ENCODE measurements around the gene RANBP3.

RANBP3 gene

DNA sequence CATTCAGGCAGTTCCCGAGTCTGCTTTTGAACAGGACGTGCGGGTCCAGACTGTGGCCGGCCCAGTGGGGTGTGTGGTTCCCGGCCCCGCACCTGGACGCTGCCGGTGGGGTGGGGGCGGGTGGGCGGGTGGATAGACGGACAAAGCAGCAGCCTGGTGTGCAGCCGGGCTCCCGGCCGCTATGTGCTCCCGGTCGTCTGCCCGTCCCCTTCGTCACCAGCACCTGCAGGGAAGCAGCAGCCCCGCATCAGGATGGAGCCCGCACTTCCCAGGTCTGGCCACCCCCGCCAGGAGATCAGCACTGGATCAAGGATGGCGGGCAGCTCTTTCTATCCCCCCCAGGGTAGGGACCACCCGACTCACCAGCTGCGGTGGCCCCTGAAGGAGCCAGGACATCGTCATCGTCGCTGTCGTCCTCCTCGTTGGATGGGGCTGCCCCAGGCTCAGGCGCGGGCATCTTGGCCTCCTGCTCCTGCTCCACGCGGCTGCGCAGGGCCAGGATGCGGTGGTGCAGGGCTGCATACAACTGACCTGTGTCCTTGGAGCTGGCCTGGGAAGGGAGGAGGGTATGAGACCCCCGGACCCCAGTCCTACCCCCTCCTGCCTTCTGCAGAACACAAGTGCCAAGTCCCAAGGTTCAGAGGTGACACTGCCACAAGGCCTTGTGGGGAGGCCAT, 60.4 kb downstream of the RANBP3 start:
- Histone ChIP-seq H3K27me3 (ENCODE audit: low read depth, low read length) (no peaks in the 10 kb centered on the region), H3K27ac (ENCODE audit: low read length) (no peak overlapping the region), H3K4me3 (ENCODE audit: low read depth in 1 of 2, low read length in 2 of 2) (no peak overlapping the region), H3K36me3 (ENCODE audit: control insufficient read depth in 1 of 2, insufficient read depth in 2 of 2, low read length in 2 of 2) (peaks cover 21 to 65% of the 10 kb centered on the region in 2 donors), H3K9me3 (ENCODE audit: control insufficient read depth in 1 of 2, low read length in 2 of 2) (no peaks in the 10 kb centered on the region), H3K4me1 (ENCODE audit: control insufficient read depth in 1 of 2, insufficient read depth in 2 of 2, low read length in 2 of 2) (peaks cover 0 to 10% of the 10 kb centered on the region in 2 donors)

DNA sequence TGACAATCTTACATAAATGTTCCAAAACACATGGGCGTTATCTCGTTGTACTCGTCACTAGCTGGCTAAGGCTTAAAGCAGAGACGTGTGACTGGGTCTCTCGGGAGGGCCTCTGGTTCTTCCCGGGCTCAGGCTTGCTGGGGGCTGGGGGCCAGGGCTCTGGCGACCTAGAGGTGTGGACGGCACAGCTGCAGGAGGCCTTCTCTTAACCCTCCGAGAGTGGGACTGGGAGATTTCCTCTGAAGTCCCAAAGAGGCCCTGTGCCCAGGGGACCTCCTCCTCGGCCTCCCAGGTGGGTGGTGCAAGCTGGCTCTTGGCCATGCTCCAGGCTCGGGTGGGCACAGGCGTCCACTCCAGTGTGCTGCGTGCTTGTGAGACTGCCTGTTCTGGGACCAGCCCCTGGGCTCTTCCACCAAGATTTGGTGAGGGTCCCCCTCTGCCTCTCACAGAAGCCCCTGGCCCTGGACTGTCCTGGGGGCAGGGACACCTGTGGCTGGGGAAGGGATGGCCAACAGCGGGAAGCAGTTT, 61.7 kb downstream of the RANBP3 start:
- no peak overlapping the region for H3K4me3 ChIP-seq (ENCODE audit: low read depth in 1 of 2, low read length in 2 of 2)
- no peak overlapping the region for H3K27ac ChIP-seq (ENCODE audit: low read length)
- H3K9me3 ChIP-seq (ENCODE audit: control insufficient read depth in 1 of 2, low read length in 2 of 2), result no peaks in the 10 kb centered on the region
- H3K36me3 ChIP-seq (ENCODE audit: control insufficient read depth in 1 of 2, insufficient read depth in 2 of 2, low read length in 2 of 2), result peaks cover 12 to 53% of the 10 kb centered on the region in 2 donors
- peaks cover 0 to 10% of the 10 kb centered on the region in 2 donors for H3K4me1 ChIP-seq (ENCODE audit: control insufficient read depth in 1 of 2, insufficient read depth in 2 of 2, low read length in 2 of 2)
- no peaks in the 10 kb centered on the region for H3K27me3 ChIP-seq (ENCODE audit: low read depth, low read length)

- H3K27me3 ChIP-seq (ENCODE audit: low read depth, low read length), result no peaks in the 10 kb centered on the region
- H3K36me3 ChIP-seq (ENCODE audit: control insufficient read depth in 1 of 2, insufficient read depth in 2 of 2, low read length in 2 of 2), result peaks cover 12 to 48% of the 10 kb centered on the region in 2 donors
- no peak overlapping the region for H3K27ac ChIP-seq (ENCODE audit: low read length)
- no peak overlapping the region for H3K4me3 ChIP-seq (ENCODE audit: low read depth in 1 of 2, low read length in 2 of 2)
- no peaks in the 10 kb centered on the region for H3K9me3 ChIP-seq (ENCODE audit: control insufficient read depth in 1 of 2, low read length in 2 of 2)
- H3K4me1 ChIP-seq (ENCODE audit: control insufficient read depth in 1 of 2, insufficient read depth in 2 of 2, low read length in 2 of 2), result peaks cover 0 to 10% of the 10 kb centered on the region in 2 donors
These were observed 62.2 kb downstream of the RANBP3 start for GRCh38 chr19:5915782-5916165.

DNA sequence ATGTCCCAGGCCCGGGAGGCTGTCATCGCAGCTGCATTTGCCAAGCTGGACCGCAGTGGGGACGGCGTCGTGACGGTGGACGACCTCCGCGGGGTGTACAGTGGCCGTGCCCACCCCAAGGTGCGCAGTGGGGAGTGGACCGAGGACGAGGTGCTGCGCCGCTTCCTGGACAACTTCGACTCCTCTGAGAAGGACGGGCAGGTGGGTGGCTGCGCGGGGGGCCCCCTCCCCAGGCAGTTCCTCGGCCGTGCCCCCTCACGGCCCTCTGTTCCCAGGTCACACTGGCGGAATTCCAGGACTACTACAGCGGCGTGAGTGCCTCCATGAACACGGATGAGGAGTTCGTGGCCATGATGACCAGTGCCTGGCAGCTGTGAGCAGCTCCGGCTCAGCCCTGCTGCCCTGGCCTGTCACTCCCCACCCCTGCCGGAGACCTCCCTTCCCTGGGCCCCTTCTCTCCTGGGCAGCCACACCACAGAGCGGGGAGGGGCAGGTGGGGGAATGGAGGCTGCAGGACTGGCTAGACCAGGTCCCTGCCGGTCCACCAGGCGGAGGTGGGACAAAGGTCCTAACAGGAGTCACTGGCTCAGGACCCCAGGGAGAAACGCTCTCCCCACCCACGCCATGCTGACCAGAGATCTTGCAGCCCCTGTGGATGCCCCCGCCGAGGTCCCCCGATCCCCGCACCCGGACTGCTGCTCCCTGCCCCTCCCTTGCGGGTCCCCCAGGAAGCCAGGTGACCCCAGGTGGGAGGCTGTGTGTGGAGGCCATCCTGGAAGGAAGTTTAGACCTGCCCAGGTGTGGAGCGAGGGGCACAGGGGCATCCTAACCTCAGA, 62.8 kb downstream of the RANBP3 start:
- Histone ChIP-seq H3K4me1 (ENCODE audit: control insufficient read depth in 1 of 2, insufficient read depth in 2 of 2, low read length in 2 of 2) (peaks cover 0 to 10% of the 10 kb centered on the region in 2 donors), H3K27ac (ENCODE audit: low read length) (no peak overlapping the region), H3K9me3 (ENCODE audit: control insufficient read depth in 1 of 2, low read length in 2 of 2) (no peaks in the 10 kb centered on the region), H3K4me3 (ENCODE audit: low read depth in 1 of 2, low read length in 2 of 2) (no peak overlapping the region), H3K27me3 (ENCODE audit: low read depth, low read length) (no peaks in the 10 kb centered on the region), H3K36me3 (ENCODE audit: control insufficient read depth in 1 of 2, insufficient read depth in 2 of 2, low read length in 2 of 2) (peaks cover 12 to 43% of the 10 kb centered on the region in 2 donors)

GRCh38 chr19:5914358-5914774, 63.6 kb downstream of the RANBP3 start:
- Histone ChIP-seq H3K27me3 (ENCODE audit: low read depth, low read length) (no peaks in the 10 kb centered on the region), H3K27ac (ENCODE audit: low read length) (no peak overlapping the region), H3K4me3 (ENCODE audit: low read depth in 1 of 2, low read length in 2 of 2) (no peak overlapping the region), H3K9me3 (ENCODE audit: control insufficient read depth in 1 of 2, low read length in 2 of 2) (no peaks in the 10 kb centered on the region), H3K4me1 (ENCODE audit: control insufficient read depth in 1 of 2, insufficient read depth in 2 of 2, low read length in 2 of 2) (peaks cover 0 to 10% of the 10 kb centered on the region in 2 donors), H3K36me3 (ENCODE audit: control insufficient read depth in 1 of 2, insufficient read depth in 2 of 2, low read length in 2 of 2) (peaks cover 11 to 40% of the 10 kb centered on the region in 2 donors)

GRCh38 chr19:5913739-5914357, 64.1 kb downstream of the RANBP3 start, which contains the start of gene CAPS:
TSS of gene CAPS (plus strand) at chr19:5914254. CDS start at chr19:5914407, 153 bp downstream.
- Histone ChIP-seq H3K4me1 (ENCODE audit: control insufficient read depth in 1 of 2, insufficient read depth in 2 of 2, low read length in 2 of 2) (peaks cover 0 to 10% of the 10 kb centered on the region in 2 donors), H3K9me3 (ENCODE audit: control insufficient read depth in 1 of 2, low read length in 2 of 2) (no peaks in the 10 kb centered on the region), H3K27ac (ENCODE audit: low read length) (no peak within 1 kb of the TSS), H3K4me3 (ENCODE audit: low read depth in 1 of 2, low read length in 2 of 2) (no peak within 1 kb of the TSS), H3K27me3 (ENCODE audit: low read depth, low read length) (no peaks in the 10 kb centered on the region), H3K36me3 (ENCODE audit: control insufficient read depth in 1 of 2, insufficient read depth in 2 of 2, low read length in 2 of 2) (peaks cover 8 to 39% of the 10 kb centered on the region in 2 donors)

GRCh38 chr19:5911366-5911765, 66.6 kb downstream of the RANBP3 start:
- Histone ChIP-seq H3K9me3 (ENCODE audit: control insufficient read depth in 1 of 2, low read length in 2 of 2) (no peaks in the 10 kb centered on the region), H3K27ac (ENCODE audit: low read length) (no peak overlapping the region), H3K36me3 (ENCODE audit: control insufficient read depth in 1 of 2, insufficient read depth in 2 of 2, low read length in 2 of 2) (peaks cover 0 to 17% of the 10 kb centered on the region in 2 donors), H3K4me1 (ENCODE audit: control insufficient read depth in 1 of 2, insufficient read depth in 2 of 2, low read length in 2 of 2) (peaks cover 0 to 14% of the 10 kb centered on the region in 2 donors), H3K27me3 (ENCODE audit: low read depth, low read length) (no peaks in the 10 kb centered on the region), H3K4me3 (ENCODE audit: low read depth in 1 of 2, low read length in 2 of 2) (no peak overlapping the region)

- Histone ChIP-seq H3K27me3 (ENCODE audit: low read depth, low read length) (no peaks in the 10 kb centered on the region), H3K27ac (ENCODE audit: low read length) (no peak overlapping the region), H3K4me1 (ENCODE audit: control insufficient read depth in 1 of 2, insufficient read depth in 2 of 2, low read length in 2 of 2) (peaks cover 0 to 22% of the 10 kb centered on the region in 2 donors), H3K36me3 (ENCODE audit: control insufficient read depth in 1 of 2, insufficient read depth in 2 of 2, low read length in 2 of 2) (peaks cover 0 to 11% of the 10 kb centered on the region in 2 donors), H3K4me3 (ENCODE audit: low read depth in 1 of 2, low read length in 2 of 2) (no peak overlapping the region), H3K9me3 (ENCODE audit: control insufficient read depth in 1 of 2, low read length in 2 of 2) (no peaks in the 10 kb centered on the region)
These were observed 67.4 kb downstream of the RANBP3 start for GRCh38 chr19:5910638-5910907.

- H3K9me3 ChIP-seq (ENCODE audit: control insufficient read depth in 1 of 2, low read length in 2 of 2), result no peaks in the 10 kb centered on the region
- peaks cover 0 to 11% of the 10 kb centered on the region in 2 donors for H3K36me3 ChIP-seq (ENCODE audit: control insufficient read depth in 1 of 2, insufficient read depth in 2 of 2, low read length in 2 of 2)
- H3K27me3 ChIP-seq (ENCODE audit: low read depth, low read length), result no peaks in the 10 kb centered on the region
- H3K27ac ChIP-seq (ENCODE audit: low read length), result no peak overlapping the region
- H3K4me1 ChIP-seq (ENCODE audit: control insufficient read depth in 1 of 2, insufficient read depth in 2 of 2, low read length in 2 of 2), result peaks cover 0 to 16% of the 10 kb centered on the region in 2 donors
- H3K4me3 ChIP-seq (ENCODE audit: low read depth in 1 of 2, low read length in 2 of 2), result no peak overlapping the region
These were observed 69.0 kb downstream of the RANBP3 start for GRCh38 chr19:5908773-5909442.

DNA sequence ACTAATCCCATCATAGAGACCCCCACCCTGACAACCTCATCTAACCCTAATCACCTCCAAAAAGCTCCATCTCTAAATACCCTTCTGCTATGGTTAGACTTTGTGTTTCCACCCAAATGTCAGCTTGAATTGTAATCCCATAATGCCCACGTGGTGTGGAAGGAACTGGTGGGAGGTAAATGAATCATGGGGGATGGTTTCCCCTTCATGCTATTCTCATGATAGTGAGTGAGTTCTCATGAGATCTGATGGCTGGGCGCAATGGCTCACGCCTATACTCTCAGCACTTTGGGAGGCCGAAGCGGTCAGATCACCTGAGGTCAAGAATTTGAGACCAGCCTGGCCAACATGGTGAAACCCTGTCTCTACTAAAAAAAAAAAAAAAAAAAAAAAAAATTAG, 70.7 kb downstream of the RANBP3 start:
- Histone ChIP-seq H3K4me1 (ENCODE audit: control insufficient read depth in 1 of 2, insufficient read depth in 2 of 2, low read length in 2 of 2) (peaks cover 0 to 24% of the 10 kb centered on the region in 2 donors), H3K27ac (ENCODE audit: low read length) (no peak overlapping the region), H3K27me3 (ENCODE audit: low read depth, low read length) (no peaks in the 10 kb centered on the region), H3K9me3 (ENCODE audit: control insufficient read depth in 1 of 2, low read length in 2 of 2) (no peaks in the 10 kb centered on the region), H3K4me3 (ENCODE audit: low read depth in 1 of 2, low read length in 2 of 2) (no peak overlapping the region), H3K36me3 (ENCODE audit: control insufficient read depth in 1 of 2, insufficient read depth in 2 of 2, low read length in 2 of 2) (peaks cover 0 to 11% of the 10 kb centered on the region in 2 donors)

Data from muscle layer of duodenum (tissue), 2 donors.